Measurements from ENCODE around the gene WNT1. TPM values are rescaled to one million over a fixed set of nuclear protein-coding genes. Genes with fewer than 3 reads are reported as not detected.

WNT1 gene
- total and polyA plus RNA-seq, 2 of the 4 experiments (the other 2 are of a cell fraction) = not detected

DNA sequence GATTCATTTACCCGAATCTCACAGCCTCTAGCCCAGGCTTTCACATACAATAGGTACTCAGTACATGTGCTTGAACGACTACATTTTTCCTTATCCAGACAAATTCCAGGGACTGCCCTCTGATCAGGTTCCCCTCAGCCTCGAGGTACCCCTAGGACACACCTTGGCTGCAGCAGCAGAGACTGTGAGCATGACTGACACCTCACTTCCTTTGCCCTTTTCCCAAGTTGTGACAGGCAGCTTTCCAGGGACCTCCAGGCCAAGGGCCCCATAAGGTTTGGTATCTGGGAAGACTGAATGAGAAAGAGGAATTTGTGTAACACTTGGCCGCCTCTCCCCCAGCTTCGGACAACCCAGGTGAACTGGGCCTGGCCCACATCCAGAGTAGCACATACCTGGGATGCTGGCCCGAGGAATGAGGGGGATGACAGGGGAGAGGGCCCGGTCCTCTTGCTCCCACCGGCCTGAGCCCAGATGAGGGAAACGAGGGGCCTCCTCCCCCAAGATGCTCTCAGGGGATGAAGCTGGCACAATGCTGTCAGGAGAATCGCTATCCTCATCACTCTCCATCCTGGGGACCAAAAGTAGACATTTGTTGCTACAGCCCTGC, 50.6 kb downstream of the WNT1 start:
- dilution Hi-C loops (cut with HindIII; ENCODE audit: low sequenced_read_pairs, unreplicated experiment) = no loop called here
- BruUV-seq (replicated peaks) = no TSS peak
- TF ChIP-seq, protein P1, sequence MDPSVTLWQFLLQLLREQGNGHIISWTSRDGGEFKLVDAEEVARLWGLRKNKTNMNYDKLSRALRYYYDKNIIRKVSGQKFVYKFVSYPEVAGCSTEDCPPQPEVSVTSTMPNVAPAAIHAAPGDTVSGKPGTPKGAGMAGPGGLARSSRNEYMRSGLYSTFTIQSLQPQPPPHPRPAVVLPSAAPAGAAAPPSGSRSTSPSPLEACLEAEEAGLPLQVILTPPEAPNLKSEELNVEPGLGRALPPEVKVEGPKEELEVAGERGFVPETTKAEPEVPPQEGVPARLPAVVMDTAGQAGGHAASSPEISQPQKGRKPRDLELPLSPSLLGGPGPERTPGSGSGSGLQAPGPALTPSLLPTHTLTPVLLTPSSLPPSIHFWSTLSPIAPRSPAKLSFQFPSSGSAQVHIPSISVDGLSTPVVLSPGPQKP (IDR thresholded peaks at IDR 0.05; ENCODE audit: borderline replicate concordance, low read depth, low read length) = no peak
- TF ChIP-seq RAD21 (IDR thresholded peaks at IDR 0.05; ENCODE audit: low read length) = no peak
- no peak for TF ChIP-seq CEBPB (IDR thresholded peaks at IDR 0.05; ENCODE audit: low read depth, low read length)
- TF ChIP-seq RCOR1 (IDR thresholded peaks at IDR 0.05; ENCODE audit: insufficient replicate concordance, low read length) = no peak
- no peak for TF ChIP-seq SMC3 (IDR thresholded peaks at IDR 0.05; ENCODE audit: low read depth, low read length)
- no peak for TF ChIP-seq FOS (IDR thresholded peaks at IDR 0.05; ENCODE audit: low read depth, low read length)
- no peak for TF ChIP-seq CHD1 (IDR thresholded peaks at IDR 0.05; ENCODE audit: low read depth, low read length)
- TF ChIP-seq, protein P2, sequence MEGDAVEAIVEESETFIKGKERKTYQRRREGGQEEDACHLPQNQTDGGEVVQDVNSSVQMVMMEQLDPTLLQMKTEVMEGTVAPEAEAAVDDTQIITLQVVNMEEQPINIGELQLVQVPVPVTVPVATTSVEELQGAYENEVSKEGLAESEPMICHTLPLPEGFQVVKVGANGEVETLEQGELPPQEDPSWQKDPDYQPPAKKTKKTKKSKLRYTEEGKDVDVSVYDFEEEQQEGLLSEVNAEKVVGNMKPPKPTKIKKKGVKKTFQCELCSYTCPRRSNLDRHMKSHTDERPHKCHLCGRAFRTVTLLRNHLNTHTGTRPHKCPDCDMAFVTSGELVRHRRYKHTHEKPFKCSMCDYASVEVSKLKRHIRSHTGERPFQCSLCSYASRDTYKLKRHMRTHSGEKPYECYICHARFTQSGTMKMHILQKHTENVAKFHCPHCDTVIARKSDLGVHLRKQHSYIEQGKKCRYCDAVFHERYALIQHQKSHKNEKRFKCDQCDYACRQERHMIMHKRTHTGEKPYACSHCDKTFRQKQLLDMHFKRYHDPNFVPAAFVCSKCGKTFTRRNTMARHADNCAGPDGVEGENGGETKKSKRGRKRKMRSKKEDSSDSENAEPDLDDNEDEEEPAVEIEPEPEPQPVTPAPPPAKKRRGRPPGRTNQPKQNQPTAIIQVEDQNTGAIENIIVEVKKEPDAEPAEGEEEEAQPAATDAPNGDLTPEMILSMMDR (conservative IDR thresholded peaks at IDR 0.05; ENCODE audit: low read depth, low read length) = no peak
- no peak for TF ChIP-seq RFX5 (IDR thresholded peaks at IDR 0.05; ENCODE audit: low read depth, low read length)
- TF ChIP-seq POLR2A (IDR thresholded peaks at IDR 0.05; ENCODE audit: low read depth, low read length) = no peak
- TF ChIP-seq BHLHE40 (IDR thresholded peaks at IDR 0.05; ENCODE audit: low read depth, low read length) = no peak

More for the DNA sequence above, 50.6 kb downstream of the WNT1 start:
- Histone ChIP-seq H3K9me1 (ENCODE audit: insufficient read depth, low read length) (no peaks in the 10 kb centered on the region), H4K5ac (ENCODE audit: low read depth, low read length) (no peak overlapping the region), H4K8ac (ENCODE audit: low read depth in 2 of 2, low read length in 2 of 2) (no peak overlapping the region), H3K4ac (ENCODE audit: low read depth, low read length) (no peak overlapping the region), H3K4me1 (ENCODE audit: control insufficient read depth, insufficient read depth, low read length) (no peaks in the 10 kb centered on the region), H3K14ac (replicated peaks; ENCODE audit: low read depth, low read length) (no peak overlapping the region), H3K36me3 (ENCODE audit: control insufficient read depth, insufficient read depth, low read length) (peaks cover 84% of the 10 kb centered on the region), H3K27me3 (ENCODE audit: control insufficient read depth, insufficient read depth, low read length) (no peaks in the 10 kb centered on the region), H2BK20ac (ENCODE audit: low read depth, low read length) (no peak overlapping the region), H3K9ac (ENCODE audit: low read depth, low read length) (no peak overlapping the region), H2AK5ac (ENCODE audit: low read depth, low read length) (no peak overlapping the region), H3K18ac (ENCODE audit: low read depth, low read length) (no peak overlapping the region), H4K91ac (ENCODE audit: insufficient read depth, low read depth, low read length) (no peak overlapping the region), H3K9me3 (ENCODE audit: control insufficient read depth, insufficient read depth, low read length) (no peaks in the 10 kb centered on the region), H2BK15ac (ENCODE audit: low read depth, low read length) (no peak overlapping the region), H3K56ac (ENCODE audit: extremely low read depth, insufficient read depth, low read length) (no peak overlapping the region), H2AFZ (replicated peaks; ENCODE audit: low read length, poor library complexity) (peak overlapping the region; percentile 10), H3K4me3 (ENCODE audit: insufficient read depth, low read depth, low read length) (no peak overlapping the region), H3K4me2 (ENCODE audit: low read depth, low read length) (no peak overlapping the region), H2BK5ac (ENCODE audit: low read depth, low read length, poor library complexity, severe bottlenecking) (no peak overlapping the region), H2AK9ac (replicated peaks; ENCODE audit: low read depth, low read length, poor library complexity) (no peak overlapping the region), H4K20me1 (ENCODE audit: insufficient read depth, low read length) (peaks cover 24% of the 10 kb centered on the region), H3K79me1 (ENCODE audit: low read depth in 1 of 2, low read length in 2 of 2) (peaks cover 25 to 60% of the 10 kb centered on the region in 2 experiments), H3K27ac (ENCODE audit: insufficient read depth, low read length) (no peak overlapping the region), H2BK120ac (ENCODE audit: low read depth, low read length) (no peak overlapping the region), H3K23ac (ENCODE audit: low read depth, low read length) (no peak overlapping the region)
- DNase-seq (no peak), ATAC-seq (ENCODE audit: low read depth) (no peak)
- ChIA-PET POLR2A (ENCODE audit: unreplicated experiment) (no interaction called here), CTCF (no interaction called here)
- intact Hi-C loops (cut with micrococcal nuclease) = no loop called here
- in situ Hi-C loops (cut with MboI; ENCODE audit: low sequenced_read_pairs) = no loop called here
- no CpG with 5 or more reads among the region's 10 CpGs for WGBS, 2 experiments (ENCODE audit: extremely low coverage in 2 of 2, insufficient read length in 1 of 2)

Measured in IMR-90 (cell line).